HG03378 (cell line): ENCODE measurements around the gene COBL.

ENCODE experiments used
- ATAC-seq: cut with Tn5 transposase; IDR thresholded peaks from one replicate; pipeline ENCODE4 v1.9.1; 2021; ENCODE audit warnings: mild to moderate bottlenecking, moderate library complexity; ENCODE audit not compliant: unreplicated experiment

COBL gene

DNA sequence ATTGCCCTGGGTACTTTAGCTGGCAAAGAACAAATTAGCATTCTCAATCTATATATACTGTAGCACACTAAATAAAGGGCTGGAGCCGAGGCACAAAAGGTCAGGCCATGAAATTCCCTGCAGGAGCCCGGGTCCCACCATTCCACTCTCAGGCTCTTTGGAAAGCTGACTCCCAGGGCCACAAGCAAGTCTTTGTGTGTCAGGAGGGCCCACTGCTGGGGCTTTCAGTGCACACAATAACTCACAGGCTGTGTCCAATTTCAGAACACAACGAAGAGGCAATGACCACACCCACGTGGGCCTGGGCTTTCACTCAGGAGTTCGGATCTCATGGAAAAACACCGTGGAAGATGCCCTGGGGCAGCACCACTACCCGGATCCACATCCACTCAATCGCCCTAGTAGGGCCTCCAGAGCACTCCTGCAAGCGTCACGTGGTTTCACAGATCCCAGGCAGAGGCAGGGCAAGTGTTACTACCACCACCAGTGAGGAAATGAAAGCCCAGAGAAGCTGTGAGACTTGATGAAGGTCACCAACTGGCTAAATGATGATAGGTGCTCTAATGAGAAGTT lies 60.3 kb downstream of the COBL start:
- no peak for ATAC-seq

- ATAC-seq = no peak
Observed at GRCh38 chr7:51255536-51256208, 60.9 kb downstream of the COBL start.

- no peak for ATAC-seq
Observed at GRCh38 chr7:51255036-51255435, 61.6 kb downstream of the COBL start.

DNA sequence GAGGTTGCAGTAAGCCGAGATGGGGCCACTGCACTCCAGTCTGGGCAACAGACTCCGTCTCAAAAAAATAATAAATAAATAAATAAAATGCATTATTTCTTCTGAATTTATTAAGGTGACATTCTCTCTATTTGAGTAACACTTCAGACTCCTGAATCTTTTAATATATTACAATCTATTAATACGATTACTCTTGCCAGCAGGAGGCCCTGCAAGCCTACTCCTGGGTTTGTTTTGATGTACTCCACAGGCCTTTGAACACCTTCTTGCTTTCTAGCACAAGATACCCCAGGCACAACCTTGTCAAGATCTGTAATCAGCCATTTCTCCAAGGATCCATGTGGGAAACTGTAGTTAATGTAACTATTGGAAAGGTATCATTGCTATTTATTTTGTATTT lies 63.5 kb downstream of the COBL start:
- no peak for ATAC-seq

DNA sequence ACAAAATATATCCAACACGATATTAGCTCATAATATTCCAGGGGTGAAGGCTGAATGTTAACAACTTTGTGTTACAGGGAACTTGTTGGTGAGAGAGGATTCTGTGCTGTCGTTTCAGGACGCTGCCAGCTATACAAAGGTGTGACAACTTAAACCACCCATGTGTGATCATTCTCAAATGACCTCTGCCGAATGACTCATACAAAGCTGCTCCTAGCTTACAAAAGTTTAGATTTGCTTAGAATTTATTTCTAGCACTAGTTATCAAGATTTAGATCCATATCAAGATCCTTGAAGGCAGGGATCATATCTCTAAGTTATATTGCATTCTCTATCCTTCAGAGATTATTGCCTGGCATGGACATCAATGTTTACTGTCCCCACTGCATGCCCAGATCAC lies 65.3 kb downstream of the COBL start:
- no peak for ATAC-seq

DNA sequence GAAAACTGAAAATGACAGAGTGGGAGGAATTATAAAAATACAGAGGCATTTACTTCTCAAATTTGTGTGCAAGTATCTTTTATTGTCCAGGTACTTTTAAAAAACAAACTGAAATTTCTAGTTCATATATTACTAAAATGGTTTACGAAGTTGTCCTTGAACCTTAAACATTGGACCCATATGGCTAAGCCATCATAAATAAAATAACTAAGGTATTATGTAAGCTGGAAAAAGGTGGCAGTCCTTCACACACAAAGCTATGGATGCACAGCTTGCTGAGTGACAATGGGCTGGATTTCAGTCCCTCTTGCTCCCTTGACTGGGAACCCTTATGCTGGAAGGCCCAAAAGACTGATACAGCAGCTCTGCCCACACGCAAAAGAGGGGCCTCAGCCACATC lies 66.1 kb downstream of the COBL start:
- ATAC-seq = no peak

- no peak for ATAC-seq
Observed at GRCh38 chr7:51249991-51250390, 66.6 kb downstream of the COBL start.

- ATAC-seq = no peak
Observed at GRCh38 chr7:51249187-51249945, 67.2 kb downstream of the COBL start.

GRCh38 chr7:51246258-51247245 lies 70.1 kb downstream of the COBL start:
- no peak for ATAC-seq

DNA sequence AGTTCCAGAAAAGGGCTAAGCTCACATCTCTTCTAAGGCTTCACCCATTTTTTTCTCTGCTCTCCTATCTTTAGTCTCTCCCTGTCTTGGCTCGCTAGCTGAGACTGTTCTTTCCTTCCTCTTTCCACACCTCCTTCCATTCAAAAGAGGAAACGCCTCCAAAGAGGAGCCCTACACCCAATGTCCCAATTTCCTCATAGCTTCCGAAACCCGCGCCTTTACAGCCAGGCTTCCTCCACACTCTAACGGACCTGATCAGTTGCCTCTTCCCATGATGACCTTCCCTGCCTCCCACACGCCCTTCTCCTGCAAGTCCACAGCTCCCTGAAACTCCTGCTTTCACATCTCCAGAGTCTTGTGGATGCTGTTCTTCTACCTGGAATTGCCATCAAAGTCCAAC lies 71.7 kb downstream of the COBL start:
- no peak for ATAC-seq

DNA sequence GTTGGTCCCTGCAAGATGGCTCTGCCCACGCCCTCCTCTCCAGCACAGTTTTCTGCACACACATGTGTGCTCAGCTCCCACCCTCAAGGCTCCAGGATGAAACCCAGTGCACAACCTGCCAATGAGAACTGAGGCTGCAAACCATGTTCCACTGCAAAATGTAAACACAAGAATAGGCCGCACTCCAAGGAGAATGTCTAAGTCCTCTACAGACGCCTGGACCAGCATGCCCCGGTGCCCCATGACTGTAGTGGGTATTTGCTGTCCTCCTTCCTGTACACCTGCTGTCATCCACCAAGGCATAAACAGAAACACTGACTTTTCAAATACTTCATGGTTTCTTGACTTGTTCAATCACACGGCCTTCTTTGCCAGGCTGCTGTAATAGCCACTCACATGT lies 72.6 kb downstream of the COBL start:
- ATAC-seq = no peak

DNA sequence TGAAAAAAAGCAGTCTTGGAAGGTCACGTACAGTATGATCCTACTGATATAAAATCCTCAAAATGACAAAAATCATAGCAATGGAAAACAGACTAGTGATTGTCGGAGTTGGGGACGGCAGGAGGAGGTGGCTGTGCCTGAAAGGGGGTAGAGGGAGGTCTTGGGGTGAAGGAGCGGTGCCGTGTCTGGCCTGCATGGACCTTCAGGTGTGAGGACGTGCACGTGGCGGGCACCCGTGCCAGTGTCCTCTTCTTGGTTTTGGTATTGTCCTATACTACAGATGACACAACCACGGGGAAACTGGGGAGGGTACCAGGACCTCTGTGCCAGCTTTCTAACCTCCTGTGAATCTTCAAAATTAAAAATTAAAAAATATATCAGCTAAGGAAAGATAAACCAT lies 73.0 kb downstream of the COBL start:
- no peak for ATAC-seq

GRCh38 chr7:51242881-51243518 lies 73.6 kb downstream of the COBL start:
- ATAC-seq = no peak

DNA sequence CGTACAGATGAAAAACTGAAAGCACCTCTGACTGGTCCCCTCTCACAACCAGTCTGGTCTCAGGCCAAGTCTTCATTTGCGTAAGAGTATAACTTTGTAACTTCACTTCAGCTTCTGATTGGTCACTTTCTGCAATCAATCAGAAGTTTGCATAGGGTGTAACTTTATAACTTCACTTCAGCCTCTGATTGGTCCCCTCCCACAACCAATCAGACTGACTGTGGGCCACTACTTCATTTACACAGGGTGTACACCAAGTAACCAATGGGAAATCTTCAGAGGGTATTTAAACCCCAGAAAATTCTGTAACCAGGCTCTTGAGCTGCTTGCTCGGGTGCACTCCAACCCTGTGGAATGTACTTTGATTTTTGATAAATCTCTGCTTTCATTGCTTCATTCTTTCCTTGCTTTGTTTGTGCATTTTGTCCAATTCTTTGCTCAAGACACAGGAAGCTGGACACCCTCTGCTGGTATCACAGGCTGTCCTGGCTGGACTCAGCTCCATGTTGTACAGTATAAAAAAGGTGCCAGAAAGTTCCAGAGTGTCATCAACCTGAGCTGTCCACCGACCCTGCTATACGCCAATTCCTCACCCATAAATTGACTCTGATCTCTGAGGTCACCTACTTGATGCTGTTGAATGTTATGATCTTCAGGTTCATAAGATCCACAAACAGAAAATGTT lies 74.5 kb downstream of the COBL start:
- no peak for ATAC-seq

DNA sequence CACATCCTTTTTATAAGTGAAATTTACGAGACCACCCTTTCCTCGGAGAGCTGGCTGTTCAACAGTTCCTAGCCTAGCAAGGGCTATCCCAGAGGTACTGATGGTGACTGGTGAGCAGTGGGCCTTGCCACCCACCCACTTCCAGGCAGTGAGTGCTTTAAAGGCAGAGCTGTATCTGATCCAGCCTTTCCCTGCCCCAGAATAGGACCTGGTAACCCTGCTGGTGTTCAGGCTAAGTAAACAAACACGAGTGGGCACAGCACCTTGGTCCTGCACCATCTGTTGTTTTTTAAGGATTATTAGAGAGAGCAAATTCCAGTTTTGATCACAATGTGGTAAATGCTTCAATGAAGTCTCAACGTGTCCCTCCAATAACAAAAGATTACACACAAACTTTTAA lies 75.7 kb downstream of the COBL start:
- no peak for ATAC-seq

DNA sequence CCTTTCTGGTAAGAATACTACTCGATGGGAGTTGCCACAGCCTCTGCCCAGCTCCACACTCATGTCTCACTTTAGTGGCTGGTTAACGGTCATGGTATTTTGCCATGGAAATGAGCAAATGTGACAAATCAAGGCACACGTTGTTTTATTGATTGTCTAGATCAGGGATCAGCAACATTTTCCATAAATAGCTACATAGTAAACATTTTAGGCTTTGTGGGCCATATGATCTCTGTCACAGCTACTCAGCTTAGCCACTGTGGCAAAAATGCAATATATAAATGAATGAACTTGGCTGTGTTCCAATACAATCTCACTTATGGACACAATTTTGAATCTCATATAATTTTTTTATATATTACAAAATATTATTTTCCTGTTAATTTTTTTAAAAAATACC lies 76.9 kb downstream of the COBL start:
- no peak for ATAC-seq

DNA sequence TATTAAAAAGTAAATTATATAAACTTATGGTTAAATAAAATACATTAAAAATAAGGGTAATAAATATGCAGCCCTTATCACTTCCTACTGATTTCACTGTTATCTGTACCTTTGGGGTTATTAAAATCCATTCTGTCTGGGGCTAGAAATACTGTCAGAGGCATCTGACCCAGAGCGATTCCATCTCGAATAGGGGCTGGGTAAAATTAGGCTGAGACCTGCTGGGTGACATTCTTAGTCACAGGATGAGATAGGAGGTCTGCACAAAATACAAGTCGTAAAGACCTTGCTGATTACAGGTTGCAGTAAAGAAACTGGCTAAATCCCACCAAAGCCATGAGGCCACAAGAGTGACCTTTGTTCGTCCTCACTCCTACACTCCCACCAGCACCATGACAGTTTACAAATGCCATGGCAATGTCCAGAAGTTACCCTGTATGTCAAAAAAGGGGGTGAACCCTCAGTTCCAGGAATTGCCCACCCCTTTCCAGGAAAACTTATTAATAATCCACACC lies 77.6 kb downstream of the COBL start:
- no peak for ATAC-seq

DNA sequence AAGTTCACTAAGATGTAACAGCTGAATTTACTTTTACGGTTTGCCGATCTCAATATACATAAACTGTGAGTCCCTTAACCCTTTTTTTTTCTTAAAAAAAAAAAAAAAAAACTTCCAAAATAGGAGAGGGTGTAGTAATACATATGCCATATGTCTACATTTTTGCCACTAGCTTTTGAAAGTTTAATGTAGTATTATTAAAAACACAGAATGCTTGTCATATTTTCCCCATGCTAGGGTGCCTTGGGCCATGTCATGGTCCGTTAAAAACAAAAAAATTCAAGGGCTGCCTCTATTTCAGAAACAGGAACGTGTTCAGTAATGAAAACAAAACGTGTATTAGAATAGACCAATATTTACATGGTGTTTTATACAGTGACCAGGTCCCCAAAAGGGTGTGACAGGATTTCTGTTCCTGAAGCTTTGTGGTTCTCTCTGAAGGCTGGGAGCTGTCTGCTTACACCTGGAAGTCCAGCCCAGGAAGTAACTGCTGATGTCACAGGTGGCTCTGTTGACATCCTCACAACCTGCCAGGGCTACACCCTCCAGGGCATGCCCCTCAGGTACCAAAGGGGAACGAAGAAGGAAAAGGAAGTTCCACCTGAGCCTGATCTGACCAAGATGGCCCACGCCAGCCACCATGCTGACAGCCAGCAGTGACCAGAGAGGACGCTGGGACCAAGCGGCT lies 79.0 kb downstream of the COBL start:
- no peak for ATAC-seq

DNA sequence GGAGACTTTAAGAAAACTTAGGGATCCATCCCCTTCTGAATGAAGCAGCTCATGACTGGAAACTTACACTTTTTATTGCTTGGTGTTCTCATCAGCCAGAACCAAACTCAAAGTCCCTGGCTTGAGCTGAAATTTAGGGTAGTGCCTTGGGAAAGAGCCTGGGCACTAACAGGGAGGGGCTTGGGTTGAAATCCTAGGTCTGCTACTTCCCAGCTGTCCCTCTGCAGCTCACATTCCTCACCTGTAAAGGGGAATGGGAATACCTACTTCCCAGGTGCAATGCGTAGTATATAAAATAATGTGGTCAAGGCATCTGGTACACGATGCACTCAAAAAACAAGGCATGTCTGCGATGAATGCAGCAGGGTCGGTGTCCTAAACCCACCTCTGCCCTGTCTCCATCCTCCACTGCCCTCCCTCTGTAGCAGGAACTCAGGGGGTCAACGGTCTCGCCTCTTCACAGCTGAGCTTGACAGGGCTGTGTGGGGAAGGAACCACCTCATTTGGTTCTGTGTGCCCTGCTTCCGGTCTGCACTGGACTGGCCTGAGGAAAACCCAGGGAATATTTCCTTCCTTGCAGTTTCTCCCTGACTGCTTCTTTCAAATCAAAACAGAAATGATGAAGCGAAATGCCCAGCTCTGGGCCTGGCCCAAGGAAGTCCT lies 80.0 kb downstream of the COBL start:
- ATAC-seq = no peak
